HFFc6 (cell line): Measurements from ENCODE around the gene PRDX6. TPM values are rescaled to one million over a fixed set of nuclear protein-coding genes. Genes with fewer than 3 reads are reported as not detected.

ENCODE experiments used
- DNase-seq: peaks from one replicate; pipeline ENCODE4 v3.0.0-alpha.2; 2018
- H3K27ac Mint-ChIP-seq: 2 replicates; pipeline ENCODE4 v1.8.0; 2020; ENCODE audit warnings: mild to moderate bottlenecking, mixed read lengths
- H3K27me3 Mint-ChIP-seq: 2 replicates; pipeline ENCODE4 v1.8.0; 2021; ENCODE audit warnings: mild to moderate bottlenecking, moderate library complexity, mixed read lengths; ENCODE audit not compliant: insufficient read depth
- H3K36me3 Mint-ChIP-seq: 2 replicates; pipeline ENCODE4 v1.8.0; 2021; ENCODE audit warnings: low read depth, mixed read lengths
- H3K4me1 Mint-ChIP-seq: 2 replicates; pipeline ENCODE4 v1.8.0; 2020; ENCODE audit warnings: low read depth, mixed read lengths
- H3K4me3 Mint-ChIP-seq: 2 replicates; pipeline ENCODE4 v1.8.0; 2020; ENCODE audit warnings: mild to moderate bottlenecking, moderate library complexity, mixed read lengths
- H3K9me3 Mint-ChIP-seq: 2 replicates; pipeline ENCODE4 v1.8.0; 2020; ENCODE audit warnings: mild to moderate bottlenecking, mixed read lengths
- total RNA-seq, 6 experiments: library from RNA; stranded (reverse); fragmentation: NEBNext Ultra II Directional; extraction: Animal tissue kit (Norgen Biotek cat#: 25700); gene quantifications; 2 replicates in 1 of 6; 3 replicates in 5 of 6; pipeline ENCODE4 v1.2.3, GENCODE V29; 2021
- TF ChIP-seq, protein P1 (sequence below): fragments of 200-600 bp; sonication (generic); IDR thresholded peaks from 2 replicates; pipeline ENCODE4 v1.5.0; 2021; ENCODE audit warnings: antibody characterized with exemption, mild to moderate bottlenecking

Gene PRDX6
- total RNA-seq, 6 experiments from 2014 or later, result 527 to 1,396 (median 553) TPM

DNA sequence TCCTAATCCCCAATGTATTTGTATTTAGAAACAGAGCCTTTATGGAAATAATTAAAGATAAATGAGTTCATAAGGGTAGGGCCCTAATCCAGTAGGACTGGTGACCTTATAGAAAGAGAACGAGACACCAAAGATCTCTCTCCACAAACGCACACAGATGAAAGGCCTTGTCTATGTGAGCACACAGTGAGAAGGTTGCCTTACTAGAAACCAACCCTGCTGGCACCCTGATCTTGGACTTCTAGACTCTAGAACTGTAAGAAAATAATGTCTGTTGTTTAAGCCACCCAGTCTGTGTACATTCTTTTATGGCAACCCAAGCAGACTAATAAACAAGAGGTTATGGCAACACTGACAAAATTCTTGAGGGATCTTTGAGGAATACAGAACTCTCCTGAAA lies 44.8 kb upstream of the PRDX6 start:
- Mint-ChIP-seq H3K36me3 (no peaks in the 10 kb centered on the region), H3K4me1 (peaks cover 44% of the 10 kb centered on the region), H3K27me3 (peaks cover 2% of the 10 kb centered on the region; the same call in 1 of the 2 replicates), H3K27ac (no peak overlapping the region), H3K4me3 (no peak overlapping the region), H3K9me3 (no peaks in the 10 kb centered on the region)
- TF ChIP-seq, protein P1, sequence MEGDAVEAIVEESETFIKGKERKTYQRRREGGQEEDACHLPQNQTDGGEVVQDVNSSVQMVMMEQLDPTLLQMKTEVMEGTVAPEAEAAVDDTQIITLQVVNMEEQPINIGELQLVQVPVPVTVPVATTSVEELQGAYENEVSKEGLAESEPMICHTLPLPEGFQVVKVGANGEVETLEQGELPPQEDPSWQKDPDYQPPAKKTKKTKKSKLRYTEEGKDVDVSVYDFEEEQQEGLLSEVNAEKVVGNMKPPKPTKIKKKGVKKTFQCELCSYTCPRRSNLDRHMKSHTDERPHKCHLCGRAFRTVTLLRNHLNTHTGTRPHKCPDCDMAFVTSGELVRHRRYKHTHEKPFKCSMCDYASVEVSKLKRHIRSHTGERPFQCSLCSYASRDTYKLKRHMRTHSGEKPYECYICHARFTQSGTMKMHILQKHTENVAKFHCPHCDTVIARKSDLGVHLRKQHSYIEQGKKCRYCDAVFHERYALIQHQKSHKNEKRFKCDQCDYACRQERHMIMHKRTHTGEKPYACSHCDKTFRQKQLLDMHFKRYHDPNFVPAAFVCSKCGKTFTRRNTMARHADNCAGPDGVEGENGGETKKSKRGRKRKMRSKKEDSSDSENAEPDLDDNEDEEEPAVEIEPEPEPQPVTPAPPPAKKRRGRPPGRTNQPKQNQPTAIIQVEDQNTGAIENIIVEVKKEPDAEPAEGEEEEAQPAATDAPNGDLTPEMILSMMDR, result no peak
- no peak for DNase-seq

DNA sequence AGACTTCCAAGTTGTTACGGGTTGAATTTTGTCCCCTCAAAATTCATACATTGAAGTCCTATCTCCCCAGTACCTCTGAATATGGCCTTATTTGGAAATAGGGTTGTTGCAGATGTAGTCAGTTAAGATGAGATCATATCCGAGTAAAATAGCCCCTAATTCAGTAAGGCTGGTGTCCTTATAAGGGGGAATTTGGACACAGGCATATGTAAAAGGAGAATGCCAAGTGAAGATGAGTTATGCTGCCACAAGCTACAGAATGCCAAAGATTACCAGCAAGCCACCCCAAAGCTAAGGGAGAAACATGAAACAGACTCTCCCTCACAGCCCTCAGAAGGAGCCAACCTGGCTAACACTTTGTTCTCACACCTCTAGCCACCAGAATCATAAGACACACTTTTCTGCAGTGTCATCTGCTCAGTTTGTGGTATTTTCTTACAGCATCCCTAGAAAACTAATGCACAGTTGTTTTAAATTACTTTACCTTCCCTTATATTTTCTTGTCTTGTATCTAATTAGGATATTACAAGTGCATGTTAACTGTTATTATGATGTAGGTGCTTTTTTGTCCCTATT lies 43.3 kb upstream of the PRDX6 start:
- TF ChIP-seq, protein P1, result no peak
- Mint-ChIP-seq H3K27me3 (peaks cover 2% of the 10 kb centered on the region; the same call in 1 of the 2 replicates), H3K36me3 (no peaks in the 10 kb centered on the region; the same call in 1 of the 2 replicates), H3K9me3 (no peaks in the 10 kb centered on the region), H3K4me1 (peaks cover 44% of the 10 kb centered on the region), H3K27ac (no peak overlapping the region; the same call in 1 of the 2 replicates), H3K4me3 (no peak overlapping the region)
- DNase-seq, result no peak

DNA sequence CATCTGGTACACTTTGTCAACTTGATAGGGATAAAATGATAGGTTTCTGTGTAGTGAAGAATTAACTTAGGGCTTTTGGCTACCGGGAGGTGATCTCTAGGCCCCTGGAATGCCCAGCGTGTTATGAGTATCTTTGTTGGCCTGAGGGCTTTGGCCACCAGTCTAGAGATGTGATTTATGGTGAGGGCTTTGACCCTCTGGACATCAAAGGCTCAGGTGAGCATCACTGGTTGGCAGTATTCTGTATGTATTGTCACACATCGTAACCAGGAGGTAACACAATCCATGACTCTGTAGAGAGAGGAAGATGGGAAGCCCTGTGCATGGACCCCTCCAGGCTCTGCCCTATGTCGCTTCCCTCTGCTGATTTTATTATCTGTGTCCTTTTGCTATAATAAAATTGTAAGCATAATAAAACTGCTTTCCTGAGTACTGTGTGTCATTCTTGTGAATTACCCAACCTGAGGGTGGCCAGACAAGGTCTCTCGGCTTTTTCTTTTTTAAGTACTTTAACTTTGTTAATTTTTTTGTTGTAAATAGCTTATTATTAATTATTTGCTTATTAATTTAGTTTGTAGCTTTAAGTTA lies 40.2 kb upstream of the PRDX6 start:
- Mint-ChIP-seq H3K4me3 (no peak overlapping the region), H3K27me3 (no peaks in the 10 kb centered on the region), H3K9me3 (no peaks in the 10 kb centered on the region), H3K36me3 (no peaks in the 10 kb centered on the region; the same call in 1 of the 2 replicates), H3K4me1 (peaks cover 13% of the 10 kb centered on the region), H3K27ac (no peak overlapping the region)
- DNase-seq, result no peak
- TF ChIP-seq, protein P1, result no peak

DNA sequence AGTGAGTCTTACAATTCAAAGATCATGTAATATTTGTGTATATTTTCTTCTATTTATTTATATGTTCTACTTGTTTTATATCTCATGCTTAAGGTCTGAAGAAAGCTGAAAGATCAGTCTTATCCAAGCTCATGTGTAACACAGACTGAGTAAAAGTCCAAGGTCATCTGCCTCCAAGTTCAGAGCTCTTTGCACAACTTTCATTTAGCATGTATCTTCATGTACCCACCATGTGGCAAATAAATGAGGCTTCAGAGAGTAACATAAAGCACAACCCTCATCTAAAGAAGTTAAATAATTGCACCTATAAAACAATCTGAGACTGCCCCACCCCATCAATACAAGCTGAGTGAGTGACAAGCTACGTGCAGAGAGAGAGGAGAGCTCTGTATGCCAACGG lies 38.5 kb upstream of the PRDX6 start:
- DNase-seq, result no peak
- H3K9me3 Mint-ChIP-seq, result no peaks in the 10 kb centered on the region
- peaks cover 9% of the 10 kb centered on the region for H3K4me1 Mint-ChIP-seq
- peaks cover 2% of the 10 kb centered on the region for H3K36me3 Mint-ChIP-seq
- TF ChIP-seq, protein P1, result no peak
- H3K27ac Mint-ChIP-seq, result no peak overlapping the region
- H3K27me3 Mint-ChIP-seq, result no peaks in the 10 kb centered on the region
- H3K4me3 Mint-ChIP-seq, result no peak overlapping the region

DNA sequence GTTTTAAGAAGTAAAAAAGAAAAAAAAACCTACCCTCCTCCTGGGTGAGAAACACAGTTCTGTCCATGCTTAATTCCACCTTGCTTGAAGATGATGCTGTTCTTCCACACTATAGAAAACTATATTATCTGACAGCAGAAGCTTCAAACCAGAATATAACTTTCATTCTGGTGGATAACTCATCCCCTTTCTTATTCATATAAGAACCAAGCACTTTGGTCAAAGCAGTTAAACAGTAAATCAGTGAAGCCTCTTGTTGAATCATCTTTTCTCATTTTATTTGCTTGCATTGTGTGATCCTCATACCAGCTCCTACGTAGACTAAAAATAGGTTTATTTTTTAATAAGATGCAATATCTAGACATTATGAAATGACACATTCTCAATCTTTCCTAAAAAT lies 36.7 kb upstream of the PRDX6 start:
- peaks cover 12% of the 10 kb centered on the region for H3K36me3 Mint-ChIP-seq

More for the DNA sequence above, 36.7 kb upstream of the PRDX6 start:
- H3K9me3 Mint-ChIP-seq, result no peaks in the 10 kb centered on the region
- H3K27me3 Mint-ChIP-seq, result no peaks in the 10 kb centered on the region; the same call in 1 of the 2 replicates
- peaks cover 17% of the 10 kb centered on the region for H3K4me1 Mint-ChIP-seq
- DNase-seq, result no peak
- no peak overlapping the region for H3K4me3 Mint-ChIP-seq
- H3K27ac Mint-ChIP-seq, result no peak overlapping the region
- TF ChIP-seq, protein P1, result no peak
